Measurements from ENCODE around the gene SRR. TPM values are rescaled to one million over a fixed set of nuclear protein-coding genes. Genes with fewer than 3 reads are reported as not detected.
"Not testable (repeated sequence)": the region's sequence is repeated elsewhere in the genome, so short reads cannot be mapped to it uniquely, and the experiment has no call there.

SRR gene
- total RNA-seq, 1 donor from 2014 or later, result 16.3 TPM

DNA sequence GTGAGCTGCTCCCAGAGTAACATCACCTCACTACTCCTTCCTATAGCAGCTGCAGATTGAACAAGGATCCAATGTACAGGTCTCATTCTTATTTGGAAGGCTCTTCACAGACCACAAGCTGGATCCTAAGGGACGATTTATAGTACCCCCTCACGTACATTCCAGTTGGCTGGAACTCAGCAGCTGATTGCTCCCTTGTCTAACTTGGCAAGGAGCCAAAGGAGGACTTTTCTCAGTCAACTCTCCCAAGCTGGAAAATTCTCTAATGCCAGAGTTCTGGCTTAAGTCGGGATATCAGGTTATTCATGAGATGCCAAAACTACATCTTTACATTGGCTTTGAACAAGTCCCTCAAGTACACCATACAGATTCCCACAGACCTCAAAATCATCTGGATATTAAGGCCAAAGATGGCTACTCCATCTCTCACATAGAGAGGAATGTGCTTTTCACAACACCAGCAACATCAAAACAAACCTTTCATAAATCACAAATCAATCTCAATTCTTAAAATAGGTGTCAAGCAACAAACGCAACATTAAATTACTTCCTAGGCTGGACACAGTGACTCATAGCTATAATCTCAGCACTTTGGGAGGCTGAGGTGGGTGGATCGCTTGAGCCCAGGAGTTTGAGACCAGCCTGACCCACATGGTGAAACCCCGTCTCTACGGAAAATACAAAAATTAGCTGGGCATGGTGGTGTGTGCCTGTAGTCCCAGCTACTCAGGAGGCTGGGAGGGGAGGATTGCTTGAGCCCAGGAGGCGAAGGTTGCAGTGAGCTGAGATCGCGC, 39.5 kb upstream of the SRR start:
- no peak overlapping the region for H3K4me3 Mint-ChIP-seq (ENCODE audit: unreplicated experiment)
- no peaks in the 10 kb centered on the region for H3K27me3 Mint-ChIP-seq (ENCODE audit: unreplicated experiment)
- H3K27ac Mint-ChIP-seq (ENCODE audit: unreplicated experiment), result peak overlapping the region; percentile 23
- DNase-seq (ENCODE audit: extremely low spot score, unreplicated experiment), result no peak
- peaks cover 16% of the 10 kb centered on the region for H3K36me3 Mint-ChIP-seq (ENCODE audit: unreplicated experiment)
- TF ChIP-seq, protein P1, sequence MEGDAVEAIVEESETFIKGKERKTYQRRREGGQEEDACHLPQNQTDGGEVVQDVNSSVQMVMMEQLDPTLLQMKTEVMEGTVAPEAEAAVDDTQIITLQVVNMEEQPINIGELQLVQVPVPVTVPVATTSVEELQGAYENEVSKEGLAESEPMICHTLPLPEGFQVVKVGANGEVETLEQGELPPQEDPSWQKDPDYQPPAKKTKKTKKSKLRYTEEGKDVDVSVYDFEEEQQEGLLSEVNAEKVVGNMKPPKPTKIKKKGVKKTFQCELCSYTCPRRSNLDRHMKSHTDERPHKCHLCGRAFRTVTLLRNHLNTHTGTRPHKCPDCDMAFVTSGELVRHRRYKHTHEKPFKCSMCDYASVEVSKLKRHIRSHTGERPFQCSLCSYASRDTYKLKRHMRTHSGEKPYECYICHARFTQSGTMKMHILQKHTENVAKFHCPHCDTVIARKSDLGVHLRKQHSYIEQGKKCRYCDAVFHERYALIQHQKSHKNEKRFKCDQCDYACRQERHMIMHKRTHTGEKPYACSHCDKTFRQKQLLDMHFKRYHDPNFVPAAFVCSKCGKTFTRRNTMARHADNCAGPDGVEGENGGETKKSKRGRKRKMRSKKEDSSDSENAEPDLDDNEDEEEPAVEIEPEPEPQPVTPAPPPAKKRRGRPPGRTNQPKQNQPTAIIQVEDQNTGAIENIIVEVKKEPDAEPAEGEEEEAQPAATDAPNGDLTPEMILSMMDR (IDR thresholded peaks at IDR 0.05), result no peak
- peaks cover 18% of the 10 kb centered on the region for H3K4me1 Mint-ChIP-seq (ENCODE audit: unreplicated experiment)
- no peaks in the 10 kb centered on the region for H3K9me3 Mint-ChIP-seq (ENCODE audit: unreplicated experiment)

DNA sequence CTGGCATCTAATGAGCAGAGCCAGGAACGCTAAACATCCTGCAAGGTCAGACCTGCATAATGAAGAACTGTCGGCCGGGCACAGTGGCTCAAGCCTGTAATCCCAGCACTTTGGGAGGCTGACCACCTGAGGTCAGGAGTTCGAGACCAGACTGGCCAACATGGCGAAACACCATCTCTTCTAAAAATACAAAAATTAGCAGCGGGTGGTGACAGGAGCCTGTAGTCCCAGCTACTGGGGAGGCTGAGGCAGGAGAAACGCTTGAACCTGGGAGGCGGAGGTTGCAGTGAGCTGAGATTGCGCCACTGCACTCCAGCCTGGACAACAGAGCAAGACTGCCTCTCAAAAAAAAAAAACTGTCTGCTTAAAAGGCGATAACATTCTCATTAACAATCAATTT, 38.6 kb upstream of the SRR start:
- H3K9me3 Mint-ChIP-seq (ENCODE audit: unreplicated experiment); H3K4me3 Mint-ChIP-seq (ENCODE audit: unreplicated experiment); DNase-seq (ENCODE audit: extremely low spot score, unreplicated experiment); H3K27me3 Mint-ChIP-seq (ENCODE audit: unreplicated experiment); H3K27ac Mint-ChIP-seq (ENCODE audit: unreplicated experiment): not testable (repeated sequence)
- Mint-ChIP-seq H3K4me1 (ENCODE audit: unreplicated experiment) (peaks cover 18% of the 10 kb centered on the region), H3K36me3 (ENCODE audit: unreplicated experiment) (peaks cover 22% of the 10 kb centered on the region)

DNA sequence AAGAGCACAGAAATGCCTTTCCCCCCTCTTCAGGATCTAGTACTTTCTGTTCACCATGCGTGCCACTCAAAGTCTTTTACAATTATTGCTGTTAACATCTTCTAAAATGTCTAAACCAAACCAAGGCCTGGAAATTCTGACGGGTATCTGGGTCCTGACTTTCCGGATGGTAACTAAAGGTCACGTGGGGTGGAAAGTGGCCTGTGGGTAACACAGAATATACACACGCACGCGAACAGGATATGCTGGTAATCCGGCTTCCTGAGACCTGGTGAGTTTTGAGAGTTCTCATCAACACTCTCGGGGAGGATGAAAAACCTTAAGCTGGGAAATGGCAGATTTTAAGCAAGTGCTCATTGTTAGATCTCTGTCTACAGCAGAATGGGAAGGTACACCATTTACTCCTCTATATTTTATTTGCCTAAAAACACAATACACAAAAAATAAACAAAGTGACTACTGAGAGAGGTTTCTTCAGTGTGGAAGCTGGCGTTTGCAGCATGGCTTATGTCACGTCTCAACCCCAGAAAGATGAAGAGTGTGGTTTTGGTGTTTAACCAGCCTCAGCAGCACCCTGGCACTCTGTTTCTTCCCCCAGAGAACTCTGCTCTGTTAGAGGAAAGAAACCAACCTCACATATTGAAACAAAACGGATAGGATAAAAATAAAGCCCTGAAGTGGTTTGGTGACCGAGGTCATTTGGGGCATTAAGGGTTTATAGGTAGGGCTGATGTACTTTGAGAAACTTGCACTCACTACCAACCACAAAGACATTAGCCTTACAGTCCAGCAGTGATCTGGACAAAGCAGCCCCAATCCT, 37.5 kb upstream of the SRR start:
- H3K27me3 Mint-ChIP-seq (ENCODE audit: unreplicated experiment), result no peaks in the 10 kb centered on the region
- DNase-seq (ENCODE audit: extremely low spot score, unreplicated experiment), result no peak
- no peak overlapping the region for H3K4me3 Mint-ChIP-seq (ENCODE audit: unreplicated experiment)
- H3K4me1 Mint-ChIP-seq (ENCODE audit: unreplicated experiment), result peaks cover 18% of the 10 kb centered on the region
- no peak overlapping the region for H3K27ac Mint-ChIP-seq (ENCODE audit: unreplicated experiment)
- H3K9me3 Mint-ChIP-seq (ENCODE audit: unreplicated experiment), result no peaks in the 10 kb centered on the region
- H3K36me3 Mint-ChIP-seq (ENCODE audit: unreplicated experiment), result peaks cover 22% of the 10 kb centered on the region
- TF ChIP-seq, protein P1 (IDR thresholded peaks at IDR 0.05), result no peak

DNA sequence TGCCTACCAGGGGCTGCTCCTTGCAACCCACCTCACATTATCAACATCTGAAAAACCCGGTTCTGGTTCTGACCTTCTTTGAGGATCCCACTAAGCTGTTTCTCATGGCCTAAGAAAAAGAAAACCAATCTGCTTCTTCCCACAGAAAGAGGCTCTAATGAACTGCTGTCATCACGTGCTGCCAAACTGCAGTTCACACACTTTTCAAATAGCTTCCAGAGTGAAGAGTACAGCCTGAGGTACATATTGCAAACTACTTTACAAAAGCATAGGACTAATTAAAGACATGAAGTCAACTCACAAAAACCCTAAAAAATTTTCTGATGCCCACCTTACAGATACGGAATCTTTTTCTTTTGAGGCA, 36.9 kb upstream of the SRR start:
- no peak for DNase-seq (ENCODE audit: extremely low spot score, unreplicated experiment)
- TF ChIP-seq, protein P1 (IDR thresholded peaks at IDR 0.05), result no peak
- H3K27me3 Mint-ChIP-seq (ENCODE audit: unreplicated experiment), result no peaks in the 10 kb centered on the region
- H3K27ac Mint-ChIP-seq (ENCODE audit: unreplicated experiment), result no peak overlapping the region
- peaks cover 18% of the 10 kb centered on the region for H3K4me1 Mint-ChIP-seq (ENCODE audit: unreplicated experiment)
- no peaks in the 10 kb centered on the region for H3K9me3 Mint-ChIP-seq (ENCODE audit: unreplicated experiment)
- peaks cover 21% of the 10 kb centered on the region for H3K36me3 Mint-ChIP-seq (ENCODE audit: unreplicated experiment)
- H3K4me3 Mint-ChIP-seq (ENCODE audit: unreplicated experiment), result no peak overlapping the region

DNA sequence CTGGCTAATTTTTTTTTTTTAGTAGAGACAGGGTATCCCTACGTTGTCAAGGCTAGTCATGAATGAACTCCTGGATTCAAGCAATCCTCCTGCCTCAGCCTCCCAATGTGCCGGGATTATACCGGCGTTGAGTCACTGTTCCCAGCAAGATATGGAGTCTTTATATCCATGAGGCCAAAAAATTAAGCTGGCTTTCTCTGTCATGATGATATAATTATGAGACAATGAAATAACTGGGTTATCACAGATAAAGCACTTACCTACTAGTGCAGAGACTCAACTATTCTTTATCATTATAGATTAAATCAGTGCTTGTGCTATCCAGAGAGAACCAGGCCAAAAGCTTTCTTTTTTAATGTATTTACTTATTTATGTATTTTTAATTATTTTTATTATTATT, 36.4 kb upstream of the SRR start:
- Mint-ChIP-seq H3K27me3 (ENCODE audit: unreplicated experiment) (no peaks in the 10 kb centered on the region), H3K4me1 (ENCODE audit: unreplicated experiment) (peaks cover 16% of the 10 kb centered on the region), H3K9me3 (ENCODE audit: unreplicated experiment) (no peaks in the 10 kb centered on the region), H3K4me3 (ENCODE audit: unreplicated experiment) (no peak overlapping the region), H3K27ac (ENCODE audit: unreplicated experiment) (no peak overlapping the region), H3K36me3 (ENCODE audit: unreplicated experiment) (peaks cover 19% of the 10 kb centered on the region)
- DNase-seq (ENCODE audit: extremely low spot score, unreplicated experiment), result no peak
- TF ChIP-seq, protein P1 (IDR thresholded peaks at IDR 0.05), result no peak
